Measurements from ENCODE around the gene CD248.

The CD248 gene

DNA sequence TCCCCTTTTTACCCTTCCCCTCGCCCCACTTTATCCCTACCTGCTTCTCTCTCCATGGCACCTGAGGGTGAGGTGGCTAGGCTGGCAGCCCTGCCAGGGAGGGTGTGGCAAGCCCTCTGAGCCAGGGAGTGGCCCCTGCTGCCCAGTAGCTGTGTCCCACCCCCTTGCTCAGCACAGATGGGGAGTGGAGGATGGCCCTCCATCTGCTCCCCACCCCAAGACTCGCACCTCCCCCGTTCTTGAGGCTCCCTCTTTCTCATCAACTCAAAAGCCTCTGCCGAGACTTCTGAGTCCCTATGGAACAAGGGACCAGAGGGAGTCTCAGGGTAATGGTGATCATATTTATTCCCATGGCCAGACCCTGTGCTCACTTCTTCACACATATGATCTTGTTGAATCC lies 23.5 kb downstream of the CD248 start:
- DNase-seq (ENCODE audit: low read depth), result no peak
- H3K4me3 ChIP-seq (ENCODE audit: low read depth, low read length), result no peak overlapping the region
- TF ChIP-seq, protein P1, sequence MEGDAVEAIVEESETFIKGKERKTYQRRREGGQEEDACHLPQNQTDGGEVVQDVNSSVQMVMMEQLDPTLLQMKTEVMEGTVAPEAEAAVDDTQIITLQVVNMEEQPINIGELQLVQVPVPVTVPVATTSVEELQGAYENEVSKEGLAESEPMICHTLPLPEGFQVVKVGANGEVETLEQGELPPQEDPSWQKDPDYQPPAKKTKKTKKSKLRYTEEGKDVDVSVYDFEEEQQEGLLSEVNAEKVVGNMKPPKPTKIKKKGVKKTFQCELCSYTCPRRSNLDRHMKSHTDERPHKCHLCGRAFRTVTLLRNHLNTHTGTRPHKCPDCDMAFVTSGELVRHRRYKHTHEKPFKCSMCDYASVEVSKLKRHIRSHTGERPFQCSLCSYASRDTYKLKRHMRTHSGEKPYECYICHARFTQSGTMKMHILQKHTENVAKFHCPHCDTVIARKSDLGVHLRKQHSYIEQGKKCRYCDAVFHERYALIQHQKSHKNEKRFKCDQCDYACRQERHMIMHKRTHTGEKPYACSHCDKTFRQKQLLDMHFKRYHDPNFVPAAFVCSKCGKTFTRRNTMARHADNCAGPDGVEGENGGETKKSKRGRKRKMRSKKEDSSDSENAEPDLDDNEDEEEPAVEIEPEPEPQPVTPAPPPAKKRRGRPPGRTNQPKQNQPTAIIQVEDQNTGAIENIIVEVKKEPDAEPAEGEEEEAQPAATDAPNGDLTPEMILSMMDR (conservative IDR thresholded peaks at IDR 0.05; ENCODE audit: low read depth, low read length), result no peak

DNA sequence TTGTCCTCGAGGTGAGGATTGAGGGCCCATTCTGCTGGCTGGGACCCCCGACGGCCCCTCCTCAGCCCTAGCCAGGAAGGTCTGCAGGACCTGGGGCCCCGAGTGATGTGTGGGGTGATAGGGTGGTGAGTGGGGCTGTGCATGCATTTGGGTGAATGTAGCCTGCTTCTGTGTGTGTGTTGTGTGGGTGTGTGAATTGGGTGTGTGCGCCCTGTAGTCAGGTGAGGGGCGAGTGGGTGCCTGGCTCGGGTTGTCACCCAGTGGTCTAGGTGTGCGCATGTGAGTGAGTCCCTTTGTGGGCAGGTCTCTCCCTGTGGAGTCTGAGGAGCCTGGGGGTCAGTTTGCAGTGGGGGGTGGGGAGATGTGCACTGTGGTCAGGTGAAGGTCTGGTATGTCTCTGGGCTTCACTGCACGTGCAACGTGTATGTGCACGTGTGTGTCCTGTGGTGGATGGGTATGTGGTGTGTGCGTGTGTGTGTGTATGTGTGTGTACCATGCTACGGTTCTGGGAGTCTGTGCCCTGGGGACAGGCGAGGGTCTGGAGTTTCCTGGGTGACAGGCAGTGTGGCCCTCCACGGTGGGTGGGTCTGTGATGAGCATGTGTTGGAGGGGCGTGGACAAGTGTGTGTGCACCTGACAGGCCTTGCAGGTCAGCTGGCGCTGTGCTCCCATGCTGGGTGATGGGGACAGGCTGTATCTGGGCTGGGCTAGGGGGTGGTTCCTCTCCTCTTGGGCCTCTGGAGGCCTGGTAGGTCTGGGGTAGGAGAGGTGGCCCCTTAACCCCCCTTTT lies 24.1 kb downstream of the CD248 start:
- no peak for DNase-seq (ENCODE audit: low read depth)
- H3K4me3 ChIP-seq (ENCODE audit: low read depth, low read length), result peak overlapping the region; percentile 34
- TF ChIP-seq, protein P1 (conservative IDR thresholded peaks at IDR 0.05; ENCODE audit: low read depth, low read length), result no peak

DNA sequence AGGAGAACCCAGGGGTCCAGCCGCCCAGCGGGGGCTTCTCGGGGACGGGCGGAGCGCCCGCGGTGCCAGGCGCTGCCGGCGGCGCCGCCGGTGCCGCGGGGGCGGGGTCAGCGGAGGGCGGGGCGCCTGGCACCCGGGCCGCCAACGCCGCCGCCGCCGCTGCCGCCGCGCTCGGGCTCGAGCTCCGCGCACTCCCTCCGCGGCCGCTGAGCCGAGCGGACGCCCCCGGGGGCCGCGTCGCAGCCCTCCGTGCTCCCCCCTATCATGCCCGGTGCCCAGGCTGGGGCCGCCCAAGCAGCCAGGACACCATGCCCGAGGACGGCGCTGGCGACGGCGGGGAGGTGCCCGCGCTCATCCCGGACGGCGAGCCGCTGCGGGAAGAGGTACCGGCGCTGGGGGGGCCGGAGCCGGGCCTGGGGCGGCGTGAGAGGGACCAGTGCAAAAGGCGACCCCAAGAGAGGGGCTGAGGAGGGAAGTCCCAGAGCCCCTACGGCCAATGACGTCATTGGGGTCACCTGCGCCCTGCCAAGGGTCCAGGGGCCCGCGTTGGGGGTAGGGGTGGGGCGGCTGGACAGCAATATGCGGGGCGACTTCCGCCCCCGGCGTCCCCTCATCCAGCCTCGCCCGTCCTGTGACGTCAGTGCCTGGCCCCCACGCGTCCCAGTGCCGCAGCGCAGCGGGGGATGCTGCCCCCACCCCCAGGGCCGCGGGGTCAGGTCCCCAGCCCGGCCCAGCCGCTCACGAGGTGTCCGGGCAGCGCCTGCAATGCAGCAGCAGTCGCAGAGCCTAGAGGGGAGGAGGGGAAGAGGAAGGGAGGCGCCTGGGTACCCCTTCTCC lies 24.9 kb downstream of the CD248 start, which contains the start of gene TMEM151A:
Gene TMEM151A (plus strand): TSS at position 189 of the 837 bp plus-strand sequence. CDS start 120 bp downstream, at position 309.
- DNase-seq (ENCODE audit: low read depth), result no peak
- TF ChIP-seq, protein P1 (conservative IDR thresholded peaks at IDR 0.05; ENCODE audit: low read depth, low read length), result no peak
- peak within 1 kb of the TSS; percentile 34 for H3K4me3 ChIP-seq (ENCODE audit: low read depth, low read length)

DNA sequence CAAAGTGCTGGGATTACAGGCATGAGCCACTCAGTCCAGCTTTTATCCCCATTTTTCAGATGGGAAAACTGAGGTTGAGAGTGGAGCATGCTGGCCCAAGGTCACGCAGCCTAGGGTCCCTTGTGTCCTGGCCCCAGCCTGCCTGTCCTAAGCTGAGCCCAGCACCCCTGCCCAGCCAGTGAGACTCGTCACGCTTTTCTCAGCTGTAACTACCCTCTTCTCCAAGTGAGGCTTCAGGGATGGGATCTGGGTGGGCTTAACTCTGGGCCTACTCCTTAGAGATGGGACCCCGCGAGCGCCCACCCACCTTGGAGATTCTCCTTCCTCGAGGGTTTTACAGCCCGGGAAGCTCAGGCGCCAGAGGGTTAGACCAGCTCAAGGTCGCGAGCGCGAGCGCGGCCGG lies 25.5 kb downstream of the CD248 start:
- DNase-seq (ENCODE audit: low read depth), result no peak
- TF ChIP-seq, protein P1 (conservative IDR thresholded peaks at IDR 0.05; ENCODE audit: low read depth, low read length), result no peak
- H3K4me3 ChIP-seq (ENCODE audit: low read depth, low read length), result no peak overlapping the region

DNA sequence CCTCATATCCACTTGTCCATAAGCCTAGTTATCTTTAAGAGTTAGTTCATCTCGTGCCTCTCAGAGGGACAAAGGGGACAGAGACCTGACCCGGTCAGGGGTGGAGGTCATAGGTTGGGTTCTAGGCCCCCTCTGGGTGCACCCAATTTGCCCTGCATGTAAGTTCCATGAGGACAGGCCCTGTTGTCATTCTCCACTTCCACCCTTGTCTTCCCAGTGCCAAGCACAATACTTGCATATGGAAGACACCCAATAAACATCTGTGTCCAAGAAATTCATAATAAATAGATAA lies 26.6 kb downstream of the CD248 start:
- no peak overlapping the region for H3K4me3 ChIP-seq (ENCODE audit: low read depth, low read length)
- TF ChIP-seq, protein P1 (conservative IDR thresholded peaks at IDR 0.05; ENCODE audit: low read depth, low read length), result no peak
- no peak for DNase-seq (ENCODE audit: low read depth)

DNA sequence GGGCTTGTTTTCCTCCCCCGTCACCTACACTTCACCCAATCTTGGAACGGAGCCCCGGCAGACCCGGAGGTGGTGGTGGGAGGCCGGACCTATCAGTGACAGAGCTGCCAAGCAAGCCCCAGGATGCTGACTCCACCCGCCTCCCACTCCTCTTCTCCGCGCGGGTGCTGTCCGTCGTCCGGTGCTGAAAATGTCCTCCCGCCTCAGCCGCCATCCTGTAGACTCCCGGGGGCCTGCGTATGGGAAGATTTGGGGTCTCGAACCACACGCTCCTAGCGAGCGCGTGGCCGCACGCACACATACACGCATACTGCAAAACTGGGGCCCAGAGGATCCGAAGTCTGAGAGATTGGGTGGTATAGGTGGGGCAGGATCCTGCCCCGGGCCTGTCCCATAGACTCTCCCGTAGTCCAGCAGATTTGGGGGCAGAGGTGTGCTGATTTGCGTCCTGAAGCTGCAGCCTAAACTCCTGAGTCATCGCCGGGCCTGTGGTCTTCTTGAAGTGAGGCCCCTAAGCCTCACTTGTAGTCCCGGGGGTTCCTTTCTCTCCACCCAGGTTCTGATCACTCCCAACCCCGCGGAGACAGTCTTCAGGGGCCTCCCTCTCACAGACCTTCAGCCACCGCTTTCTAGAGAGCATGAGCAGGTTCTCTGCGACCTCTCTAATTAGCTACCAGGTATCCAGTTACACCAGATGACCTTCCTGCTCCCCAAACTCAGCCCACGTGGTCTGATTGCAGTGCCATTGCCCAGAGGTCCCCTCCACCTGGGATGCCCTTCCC lies 27.1 kb downstream of the CD248 start:
- DNase-seq (ENCODE audit: low read depth), result no peak
- H3K4me3 ChIP-seq (ENCODE audit: low read depth, low read length), result peak overlapping the region; percentile 74
- TF ChIP-seq, protein P1 (conservative IDR thresholded peaks at IDR 0.05; ENCODE audit: low read depth, low read length), result no peak
